HG03521 (cell line): ENCODE data around the gene SMARCD2.
"Not testable (repeated sequence)": the region's sequence is repeated elsewhere in the genome, so short reads cannot be mapped to it uniquely, and the experiment has no call there.

Experiments
- ATAC-seq: cut with Tn5 transposase; IDR thresholded peaks from one replicate; pipeline ENCODE4 v1.9.1; 2021; ENCODE audit warnings: mild to moderate bottlenecking, moderate library complexity; ENCODE audit not compliant: unreplicated experiment

SMARCD2 gene

DNA sequence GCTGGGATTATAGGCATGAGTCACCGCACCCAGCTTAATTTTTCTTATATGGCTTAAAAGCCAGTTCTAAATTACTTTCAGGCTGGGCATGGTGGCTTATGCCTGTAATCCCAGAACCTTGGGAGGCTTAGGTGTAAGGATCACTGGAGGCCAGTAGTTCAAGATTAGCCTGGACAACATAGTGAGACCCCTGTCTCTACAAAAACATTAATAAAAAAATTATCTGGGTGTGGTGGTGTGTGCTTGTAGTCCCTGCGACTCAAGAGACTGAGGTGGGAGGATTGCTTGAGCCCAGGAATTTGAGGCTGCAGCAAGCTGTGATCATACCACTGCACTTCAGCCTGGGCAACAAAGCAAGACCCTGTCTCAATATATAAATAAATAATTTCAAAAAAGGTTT, 10.8 kb upstream of the SMARCD2 start:
- no peak for ATAC-seq

DNA sequence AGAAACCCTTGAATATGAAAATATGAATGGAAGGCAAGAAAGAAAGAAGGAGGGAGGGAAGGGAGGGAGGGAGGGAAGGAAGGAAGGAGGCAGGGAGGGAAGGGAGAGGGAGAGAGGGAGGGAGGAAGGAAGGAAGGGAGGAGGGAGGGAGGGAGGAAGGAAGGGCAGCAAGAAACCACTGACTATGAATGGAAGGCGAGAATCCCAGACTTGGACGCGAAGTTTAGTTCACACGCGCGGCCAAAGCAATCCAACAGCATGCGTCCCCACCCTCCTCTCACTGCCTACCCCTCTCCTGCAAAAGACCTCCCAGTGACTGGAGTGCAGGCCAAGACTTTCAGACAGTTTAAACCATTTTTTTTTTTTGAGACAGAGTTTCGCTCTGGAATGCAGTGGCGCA, 7.9 kb upstream of the SMARCD2 start:
- no peak for ATAC-seq

GRCh38 chr17:63848834-63849689, 6.6 kb upstream of the SMARCD2 start:
- peak; percentile 77 for ATAC-seq

GRCh38 chr17:63847525-63848249, 5.2 kb upstream of the SMARCD2 start:
- no peak for ATAC-seq

DNA sequence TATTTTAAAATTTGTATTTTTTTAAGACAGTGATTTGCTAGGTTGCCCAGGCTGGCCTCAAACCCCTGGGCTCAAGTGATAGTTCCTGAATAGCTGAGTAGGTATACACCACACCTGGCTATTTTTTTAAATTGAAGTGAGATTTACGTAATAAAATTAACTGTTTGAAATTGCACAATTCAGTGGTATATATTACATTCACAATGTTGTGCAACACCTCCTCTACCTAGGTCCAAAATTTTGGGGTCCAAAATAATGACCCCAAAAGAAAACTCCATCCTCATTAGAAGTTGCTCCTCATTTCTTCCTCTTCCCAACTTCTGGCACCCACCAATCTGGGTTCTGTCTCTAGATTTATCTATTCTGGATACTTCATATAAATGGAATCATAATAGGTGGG, 3.0 kb upstream of the SMARCD2 start:
- no peak for ATAC-seq

DNA sequence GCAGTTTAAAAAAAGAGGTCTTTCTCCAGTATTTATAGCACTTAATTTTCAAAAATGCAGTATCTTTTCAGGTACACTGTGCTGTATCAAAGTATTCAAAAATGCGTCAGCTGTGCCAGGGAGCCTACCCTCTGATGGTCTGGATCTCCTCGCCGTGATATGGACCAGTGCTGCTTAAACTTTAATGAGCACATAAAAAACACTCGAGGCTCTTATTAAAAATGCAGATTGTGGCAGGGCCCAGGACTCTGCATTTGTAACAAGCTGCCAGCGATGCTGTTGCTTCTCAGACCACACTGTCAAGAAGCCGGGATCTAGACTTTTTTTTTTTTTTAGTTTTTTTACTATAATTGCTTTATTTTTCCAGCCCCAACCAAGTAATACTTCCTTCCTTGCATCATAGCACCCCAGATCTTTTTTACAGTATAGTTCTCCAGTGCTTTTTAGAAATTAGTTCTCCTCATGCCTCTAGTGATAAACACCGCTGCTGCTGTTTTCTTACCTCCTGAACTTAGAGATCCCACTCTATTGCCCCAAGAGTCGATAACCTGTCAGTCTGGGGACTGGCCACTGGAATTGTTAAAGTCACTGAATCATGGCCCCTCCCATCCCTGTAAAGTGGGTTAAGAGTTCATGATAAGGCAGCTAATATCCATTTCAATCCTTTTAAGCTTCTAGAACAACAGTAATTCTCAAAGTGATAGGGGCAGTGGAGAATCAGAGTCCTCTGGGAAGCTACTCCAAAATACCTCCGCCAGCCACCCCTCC, 1.6 kb upstream of the SMARCD2 start:
- ATAC-seq, result no peak

- ATAC-seq, result not testable (repeated sequence)
Observed at GRCh38 chr17:63843387-63843888, 953 bp upstream of the SMARCD2 start.

- ATAC-seq, result peak; percentile 29
Observed at GRCh38 chr17:63842173-63842539, 329 bp downstream of the SMARCD2 start.

DNA sequence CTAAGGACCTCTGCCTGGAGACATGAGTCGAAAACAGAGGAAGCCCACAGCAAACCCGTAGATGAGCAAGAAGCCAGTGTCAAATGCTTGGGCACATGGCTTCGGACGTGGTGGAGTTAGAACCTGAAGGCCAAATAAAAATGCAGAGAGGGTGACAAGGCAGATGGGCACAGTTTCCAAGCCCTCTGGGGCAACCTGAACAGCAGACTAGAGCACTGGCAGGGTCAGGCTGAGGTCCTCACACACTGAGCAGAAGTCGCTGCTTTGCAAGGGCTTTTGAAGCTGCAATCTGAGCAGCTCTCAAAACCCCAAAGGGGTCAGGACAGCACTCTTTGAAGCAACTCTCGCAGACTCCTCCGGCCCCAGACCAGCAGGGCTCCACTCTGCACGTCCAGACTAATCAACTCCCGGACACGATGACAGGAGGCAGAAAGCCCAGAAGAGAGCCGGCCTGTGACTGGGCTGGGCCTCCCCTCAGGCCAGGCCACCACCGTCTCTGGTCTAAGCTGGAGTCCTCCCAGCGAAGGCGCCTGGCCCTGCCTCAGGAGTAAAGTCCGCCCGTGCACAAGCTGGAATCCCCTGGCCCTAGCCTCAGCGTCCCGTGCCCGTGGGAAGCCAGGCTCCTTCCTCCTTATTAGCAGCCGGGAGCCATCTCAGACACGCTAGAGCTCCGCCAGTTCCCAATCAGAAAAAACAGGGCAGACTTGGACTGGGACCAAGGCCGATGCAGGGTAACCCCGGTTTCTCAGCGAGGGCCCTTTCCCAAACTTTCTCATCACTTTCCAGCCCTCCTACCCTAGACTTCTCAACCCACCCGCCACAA, 924 bp downstream of the SMARCD2 start:
- no peak for ATAC-seq

GRCh38 chr17:63840591-63841349, 1.7 kb downstream of the SMARCD2 start:
- ATAC-seq, result no peak

DNA sequence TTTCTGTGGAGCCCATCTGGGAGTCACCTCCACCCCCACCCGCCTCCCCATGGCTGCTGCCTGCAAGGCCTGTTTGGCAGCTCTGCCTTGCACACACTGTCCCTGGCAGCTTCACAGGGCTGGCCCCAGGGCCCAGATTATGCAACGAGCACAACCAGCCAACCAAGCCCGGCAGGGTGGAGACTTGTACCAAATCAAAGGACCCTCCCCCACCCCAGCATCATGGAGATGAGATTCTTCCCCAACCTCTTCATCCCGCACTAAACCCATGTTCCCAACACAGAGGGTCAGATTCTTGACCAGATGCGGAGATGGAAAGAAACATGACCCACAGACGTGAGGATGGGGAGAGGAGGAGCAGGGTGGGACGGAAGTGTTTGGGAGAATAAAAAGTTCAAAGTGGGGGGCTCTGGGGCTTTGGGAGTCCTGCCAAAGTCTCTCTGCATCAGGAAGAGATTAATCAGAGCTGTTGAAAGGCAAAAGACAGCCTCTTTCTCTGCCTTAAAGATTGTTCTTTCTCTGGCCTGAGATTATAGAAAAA, 3.8 kb downstream of the SMARCD2 start:
- no peak for ATAC-seq

DNA sequence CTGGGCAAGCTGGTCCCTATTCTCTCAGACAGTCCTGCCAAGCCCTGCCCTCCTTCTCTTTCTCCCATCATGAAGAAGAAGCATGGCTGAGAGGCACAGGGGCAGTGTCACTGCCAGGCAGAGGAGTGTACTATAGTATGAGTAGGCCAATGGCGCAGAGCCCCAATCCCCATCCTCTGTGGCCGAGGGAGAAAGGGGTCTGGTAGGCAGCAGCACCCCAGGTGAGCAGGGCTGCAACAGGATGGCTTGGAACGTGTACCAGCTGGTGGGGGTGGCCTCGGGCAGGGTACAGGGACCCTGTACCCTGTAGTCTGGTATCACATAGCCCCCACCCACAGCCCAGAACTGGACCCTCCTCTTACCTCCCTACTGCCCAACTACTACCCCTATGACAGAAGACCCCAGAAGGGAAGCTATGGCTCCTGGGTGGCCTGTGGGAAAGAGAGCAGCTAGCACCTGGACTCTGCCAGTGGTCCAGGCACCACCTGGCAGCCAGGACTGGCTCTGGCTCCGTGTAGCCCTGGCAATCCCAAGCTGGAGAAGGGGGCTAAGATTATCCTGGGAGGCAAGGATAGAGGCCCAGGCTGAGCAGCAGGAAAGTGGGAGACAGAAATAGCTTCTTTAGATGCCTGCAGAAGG, 4.4 kb downstream of the SMARCD2 start:
- no peak for ATAC-seq

DNA sequence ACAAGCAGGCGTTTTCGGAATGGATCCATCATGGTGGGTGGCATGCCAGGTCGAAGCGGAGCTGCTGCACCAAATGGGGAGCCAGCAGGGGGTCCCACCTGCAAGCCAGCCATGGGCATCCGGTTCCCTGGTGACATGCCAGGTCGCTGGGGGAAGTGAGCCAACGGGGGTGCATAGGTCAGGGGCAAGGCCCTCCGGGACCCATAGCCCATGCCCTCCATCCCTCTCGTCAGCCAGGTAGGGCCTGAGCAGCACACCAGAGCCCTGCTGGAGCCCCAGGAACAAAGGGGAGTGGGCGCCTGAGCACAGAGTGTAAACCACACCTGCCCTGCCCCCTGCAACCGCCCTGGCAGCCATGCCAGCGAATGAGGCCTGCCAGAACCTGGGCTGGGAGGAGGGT, 5.0 kb downstream of the SMARCD2 start:
- no peak for ATAC-seq

DNA sequence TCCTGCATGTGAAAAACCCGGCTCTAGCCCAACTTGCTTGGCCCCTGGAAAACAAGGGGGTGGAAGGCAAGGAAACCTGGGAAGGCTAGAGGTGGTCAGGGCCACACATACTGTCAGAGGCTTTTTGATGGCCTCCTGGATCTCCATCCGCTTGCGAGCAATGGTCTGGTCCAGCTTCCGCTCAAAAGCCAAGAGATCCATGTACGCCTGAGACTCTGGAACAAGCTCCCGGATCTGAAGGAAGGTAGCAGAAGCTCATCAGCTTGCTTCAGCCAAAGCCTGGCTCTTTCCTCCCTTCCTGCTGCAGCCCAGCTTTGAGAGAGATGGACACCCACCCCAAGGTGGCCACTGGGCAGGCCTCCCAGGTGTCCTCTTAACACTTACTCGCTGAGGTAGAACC, 5.7 kb downstream of the SMARCD2 start:
- no peak for ATAC-seq

GRCh38 chr17:63835167-63835720, 7.2 kb downstream of the SMARCD2 start:
- ATAC-seq, result no peak

- peak; percentile 40 for ATAC-seq
Observed at GRCh38 chr17:63834431-63835166, 7.9 kb downstream of the SMARCD2 start.

DNA sequence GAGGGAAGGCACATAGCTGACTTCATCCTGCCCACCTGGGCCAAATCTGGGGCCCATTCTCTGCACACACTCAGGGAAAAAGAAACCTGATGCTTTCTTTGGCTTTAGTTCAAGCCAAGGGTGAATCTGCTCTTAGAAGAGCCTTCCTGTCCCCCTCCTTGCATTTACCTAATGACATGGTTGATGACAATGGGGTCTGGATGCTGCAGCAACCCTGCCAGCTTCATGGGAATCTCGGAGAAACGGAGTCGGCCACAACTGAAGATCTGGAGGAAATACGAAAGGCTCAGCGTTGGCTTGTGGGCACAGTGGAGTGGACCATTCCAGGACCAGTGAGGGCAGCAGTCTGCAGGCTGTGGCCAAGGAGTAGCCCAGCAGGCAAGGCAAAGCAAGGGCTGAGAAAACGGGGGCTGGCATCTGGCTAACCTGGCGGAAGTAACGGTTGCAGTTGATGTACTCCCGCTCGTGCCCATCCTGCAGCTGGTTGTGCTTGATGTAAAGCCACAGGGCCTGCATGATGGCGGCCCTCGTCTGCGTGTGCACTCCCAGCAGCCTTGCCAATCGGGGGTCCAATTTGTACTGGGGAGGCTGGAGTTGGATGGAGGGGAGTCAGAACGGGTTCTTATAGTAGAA, 8.6 kb downstream of the SMARCD2 start:
- ATAC-seq, result no peak
